Activated naive CD8-positive, alpha-beta T cell treated with anti-CD3 and anti-CD28 coated beads for 36 hours (primary cell): ENCODE results near the gene CEBPB. TPM values are rescaled to one million over a fixed set of nuclear protein-coding genes. Genes with fewer than 3 reads are reported as not detected.
A peak's percentile ranks its signal among the peaks of the same experiment; 100 is the strongest.

Experiments used
- DNase-seq: peaks from one replicate; pipeline ENCODE4 v3.0.0; 2021
- H3K27ac Mint-ChIP-seq: one replicate; pipeline ENCODE4 v1.8.0; 2022; ENCODE audit warnings: mild to moderate bottlenecking, moderate library complexity, mixed read lengths
- H3K27me3 Mint-ChIP-seq: one replicate; pipeline ENCODE4 v1.8.0; 2022; ENCODE audit warnings: mild to moderate bottlenecking, mixed read lengths
- H3K36me3 Mint-ChIP-seq: one replicate; pipeline ENCODE4 v1.8.0; 2021; ENCODE audit warnings: mild to moderate bottlenecking, mixed read lengths
- H3K4me1 Mint-ChIP-seq: one replicate; pipeline ENCODE4 v1.8.0; 2021; ENCODE audit warnings: mixed read lengths
- H3K4me3 Mint-ChIP-seq: one replicate; pipeline ENCODE4 v1.8.0; 2022; ENCODE audit warnings: mild to moderate bottlenecking, moderate library complexity, mixed read lengths
- H3K9me3 Mint-ChIP-seq: one replicate; pipeline ENCODE4 v1.8.0; 2022; ENCODE audit warnings: mixed read lengths
- total RNA-seq, 2 experiments: library from RNA; stranded (reverse); gene quantifications; one replicate each; pipeline ENCODE4 v1.2.3, GENCODE V29; 2021

CEBPB gene
- total RNA-seq = 10 to 100 TPM; 36.4 to 37.7 TPM

DNA sequence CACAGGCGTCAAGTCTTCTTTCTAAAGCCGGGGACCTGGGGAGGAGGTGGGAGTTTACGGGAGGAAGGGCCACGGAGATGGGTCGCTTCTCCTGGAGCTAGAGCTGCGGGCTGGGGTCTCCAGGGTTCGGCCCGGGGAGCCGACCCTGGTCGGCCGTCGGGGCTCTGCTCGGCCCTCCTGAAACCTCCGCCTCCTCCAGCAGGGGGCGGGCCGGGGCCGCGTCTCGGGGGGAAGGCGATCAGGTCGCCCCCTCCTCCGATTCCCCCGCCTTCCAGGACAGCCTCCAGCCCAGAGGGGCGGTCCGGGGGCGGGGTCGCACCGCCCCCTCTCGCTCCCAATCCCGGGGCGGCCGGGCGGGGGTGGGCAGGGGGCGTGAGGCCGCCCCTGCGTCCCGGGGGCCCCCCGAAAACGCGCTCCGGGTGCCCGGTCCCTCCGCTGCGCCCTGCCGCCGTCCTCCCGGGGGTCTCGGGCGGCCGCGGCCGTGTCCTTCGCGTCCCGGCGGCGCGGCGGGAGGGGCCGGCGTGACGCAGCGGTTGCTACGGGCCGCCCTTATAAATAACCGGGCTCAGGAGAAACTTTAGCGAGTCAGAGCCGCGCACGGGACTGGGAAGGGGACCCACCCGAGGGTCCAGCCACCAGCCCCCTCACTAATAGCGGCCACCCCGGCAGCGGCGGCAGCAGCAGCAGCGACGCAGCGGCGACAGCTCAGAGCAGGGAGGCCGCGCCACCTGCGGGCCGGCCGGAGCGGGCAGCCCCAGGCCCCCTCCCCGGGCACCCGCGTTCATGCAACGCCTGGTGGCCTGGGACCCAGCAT is at the start of gene CEBPB:
Gene CEBPB, plus strand, starts transcription at position 580 of the 814 bp plus-strand sequence. Its CDS starts 204 bp downstream, at position 784.
- DNase-seq = peak; percentile 88
- Mint-ChIP-seq H3K36me3 (peaks cover 18% of the 10 kb centered on the region), H3K27ac (peak within 1 kb of the TSS; percentile 91), H3K27me3 (peaks cover 8% of the 10 kb centered on the region), H3K4me3 (peak within 1 kb of the TSS; percentile 81), H3K4me1 (peaks cover 25% of the 10 kb centered on the region), H3K9me3 (no peaks in the 10 kb centered on the region)

DNA sequence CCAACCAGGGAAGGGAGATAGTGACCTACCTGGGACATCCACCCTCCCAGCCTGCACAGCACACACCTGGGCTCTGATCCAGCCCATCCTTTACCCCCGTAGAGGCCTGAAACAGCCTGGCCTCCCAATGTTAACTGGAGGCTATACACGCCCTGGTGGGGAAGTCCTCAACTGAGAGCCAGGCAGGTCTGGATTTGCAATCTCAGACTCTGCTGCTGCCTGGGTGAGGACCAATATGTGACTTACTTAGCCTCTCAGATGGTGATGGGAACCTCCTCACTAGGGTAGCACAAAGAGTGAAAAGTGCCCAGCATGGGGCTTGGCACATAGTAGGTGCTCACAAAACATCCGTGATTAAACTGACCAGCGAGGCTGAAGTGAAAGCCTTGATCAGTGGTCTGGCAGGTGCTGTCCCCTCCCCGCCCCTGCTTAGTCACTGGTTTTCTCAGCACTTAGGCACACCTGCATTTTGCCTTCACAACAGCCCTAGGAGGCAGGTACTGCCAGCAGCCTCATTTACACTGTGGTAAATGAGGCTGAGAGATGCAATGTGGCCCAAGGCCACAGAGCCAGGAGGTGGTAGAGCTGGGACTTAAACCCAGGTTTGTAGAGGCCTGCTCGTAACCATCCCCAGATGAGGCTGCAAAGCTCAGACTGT is 49.5 kb upstream of the CEBPB start:
- peaks cover 12% of the 10 kb centered on the region for H3K36me3 Mint-ChIP-seq
- no peaks in the 10 kb centered on the region for H3K27me3 Mint-ChIP-seq
- no peak for DNase-seq
- no peaks in the 10 kb centered on the region for H3K9me3 Mint-ChIP-seq
- peaks cover 28% of the 10 kb centered on the region for H3K4me1 Mint-ChIP-seq
- H3K27ac Mint-ChIP-seq = no peak overlapping the region
- no peak overlapping the region for H3K4me3 Mint-ChIP-seq

GRCh38 chr20:50141811-50142561 is 48.6 kb upstream of the CEBPB start:
- Mint-ChIP-seq H3K9me3 (no peaks in the 10 kb centered on the region), H3K27ac (no peak overlapping the region), H3K36me3 (peaks cover 19% of the 10 kb centered on the region), H3K27me3 (no peaks in the 10 kb centered on the region), H3K4me3 (no peak overlapping the region), H3K4me1 (peaks cover 34% of the 10 kb centered on the region)
- no peak for DNase-seq

DNA sequence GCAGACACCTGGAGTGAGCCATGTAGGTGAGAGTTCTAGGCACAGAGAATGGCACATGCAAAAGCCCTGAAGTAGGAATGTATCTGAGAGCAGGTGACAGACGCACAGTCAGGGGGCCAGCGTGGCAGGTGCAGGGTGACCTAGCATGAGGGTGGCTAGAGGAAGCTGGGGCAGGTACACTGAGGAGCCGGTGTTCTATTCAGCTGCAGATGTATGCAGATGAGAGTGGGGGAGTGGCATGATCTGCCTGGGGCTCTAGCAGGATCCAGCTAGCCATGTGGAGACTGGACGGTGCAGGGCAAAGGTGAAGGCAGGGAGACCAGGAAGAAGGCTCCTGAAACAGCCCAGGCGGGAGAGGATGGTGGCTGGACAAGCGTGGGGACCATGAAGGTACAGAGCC is 47.8 kb upstream of the CEBPB start:
- H3K4me1 Mint-ChIP-seq = peaks cover 37% of the 10 kb centered on the region
- H3K27me3 Mint-ChIP-seq = no peaks in the 10 kb centered on the region
- DNase-seq = no peak
- H3K4me3 Mint-ChIP-seq = no peak overlapping the region
- peaks cover 24% of the 10 kb centered on the region for H3K36me3 Mint-ChIP-seq
- no peak overlapping the region for H3K27ac Mint-ChIP-seq
- no peaks in the 10 kb centered on the region for H3K9me3 Mint-ChIP-seq

DNA sequence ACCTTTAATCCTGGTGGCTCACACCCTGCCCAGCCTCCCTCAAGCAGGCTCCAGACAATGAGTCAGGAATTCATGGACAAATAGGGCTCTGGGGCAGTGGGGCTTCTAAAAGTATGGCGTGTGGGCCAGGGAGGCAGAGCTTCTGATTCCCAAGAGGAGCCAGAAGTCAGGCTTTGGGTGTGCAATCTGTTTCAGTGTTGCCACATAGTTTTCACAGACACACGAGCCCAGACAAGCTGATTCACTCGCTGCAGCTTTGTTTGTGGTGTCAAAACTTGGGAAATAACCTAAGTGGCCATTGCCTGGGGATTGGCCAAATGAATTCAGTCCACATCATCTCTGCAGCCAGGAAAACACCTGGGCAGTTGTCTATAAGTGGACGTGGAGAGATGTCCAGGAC is 46.3 kb upstream of the CEBPB start:
- Mint-ChIP-seq H3K36me3 (peaks cover 26% of the 10 kb centered on the region), H3K4me3 (no peak overlapping the region), H3K27ac (no peak overlapping the region), H3K27me3 (no peaks in the 10 kb centered on the region), H3K4me1 (peaks cover 40% of the 10 kb centered on the region), H3K9me3 (no peaks in the 10 kb centered on the region)
- no peak for DNase-seq

DNA sequence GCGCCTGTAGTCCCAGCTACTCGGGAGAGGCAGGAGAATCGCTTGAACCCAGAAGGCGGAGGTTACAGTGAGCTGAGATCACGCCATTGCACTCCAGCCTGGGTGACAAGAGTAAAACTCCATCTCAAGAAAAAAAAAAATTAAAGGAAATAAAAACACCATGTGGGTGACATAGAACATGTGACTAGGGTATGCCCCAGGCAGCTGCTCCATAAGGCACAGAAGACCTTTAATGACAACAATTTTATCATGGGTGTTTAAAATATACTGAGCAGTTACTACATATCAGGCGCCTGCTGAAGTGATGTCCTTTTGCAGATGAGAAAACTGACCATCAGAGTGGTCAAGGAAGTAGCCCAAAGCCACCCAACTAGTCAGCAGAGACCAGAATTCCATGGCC is 45.1 kb upstream of the CEBPB start:
- no peaks in the 10 kb centered on the region for H3K9me3 Mint-ChIP-seq
- no peak overlapping the region for H3K4me3 Mint-ChIP-seq
- peaks cover 29% of the 10 kb centered on the region for H3K36me3 Mint-ChIP-seq
- no peak overlapping the region for H3K27ac Mint-ChIP-seq
- H3K4me1 Mint-ChIP-seq = peaks cover 42% of the 10 kb centered on the region
- no peak for DNase-seq
- H3K27me3 Mint-ChIP-seq = no peaks in the 10 kb centered on the region

- peak overlapping the region; percentile 73 for H3K4me3 Mint-ChIP-seq
- no peak for DNase-seq
- H3K4me1 Mint-ChIP-seq = peaks cover 44% of the 10 kb centered on the region
- H3K9me3 Mint-ChIP-seq = no peaks in the 10 kb centered on the region
- no peaks in the 10 kb centered on the region for H3K27me3 Mint-ChIP-seq
- H3K27ac Mint-ChIP-seq = peak overlapping the region; percentile 93
- peaks cover 29% of the 10 kb centered on the region for H3K36me3 Mint-ChIP-seq
Measured at GRCh38 chr20:50146214-50146613, 44.4 kb upstream of the CEBPB start.

- DNase-seq = peak; percentile 74
- Mint-ChIP-seq H3K27ac (peak overlapping the region; percentile 93), H3K4me1 (peaks cover 49% of the 10 kb centered on the region), H3K9me3 (no peaks in the 10 kb centered on the region), H3K27me3 (no peaks in the 10 kb centered on the region), H3K4me3 (peak overlapping the region; percentile 73), H3K36me3 (peaks cover 28% of the 10 kb centered on the region)
Measured at GRCh38 chr20:50146732-50147662, 43.6 kb upstream of the CEBPB start.

DNA sequence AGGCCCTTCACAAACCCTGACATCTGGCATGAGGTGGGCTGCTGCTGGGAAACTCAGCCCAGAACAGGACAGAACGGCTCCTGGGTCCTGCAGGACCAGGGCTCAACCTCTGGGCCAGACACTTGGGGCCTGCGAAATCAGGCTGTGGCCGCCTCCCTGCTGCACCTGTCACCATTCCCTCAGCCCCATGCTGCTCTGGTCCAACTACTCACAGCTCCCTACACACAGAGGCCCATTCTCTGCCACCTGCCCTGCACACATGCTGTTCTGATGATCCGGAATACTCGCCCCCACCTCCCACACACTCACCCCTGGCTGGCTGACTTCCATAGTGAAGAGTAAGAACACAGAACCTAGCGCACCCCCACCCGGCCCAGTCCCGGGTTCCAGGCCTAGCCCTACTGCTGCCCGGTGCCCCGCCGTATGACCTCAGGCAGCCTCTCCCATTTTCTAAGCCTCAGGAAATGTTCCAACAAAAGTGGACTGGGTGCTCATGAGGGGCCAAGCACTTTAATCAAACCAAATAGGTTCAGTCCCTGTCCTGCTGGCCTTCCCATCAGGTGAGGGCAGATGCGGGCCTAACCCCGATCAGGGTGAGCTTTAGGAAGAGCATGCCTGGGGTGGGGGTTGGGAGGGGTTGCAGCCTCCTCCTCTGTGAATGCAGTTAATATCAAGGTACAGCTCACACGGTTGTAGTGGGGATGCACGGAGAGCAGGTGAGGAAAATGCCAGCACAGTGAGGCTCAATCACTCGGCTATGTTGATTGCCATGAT is 41.0 kb upstream of the CEBPB start:
- no peaks in the 10 kb centered on the region for H3K9me3 Mint-ChIP-seq
- H3K4me1 Mint-ChIP-seq = peaks cover 56% of the 10 kb centered on the region
- no peak for DNase-seq
- H3K4me3 Mint-ChIP-seq = no peak overlapping the region
- H3K27me3 Mint-ChIP-seq = no peaks in the 10 kb centered on the region
- H3K27ac Mint-ChIP-seq = peak overlapping the region; percentile 29
- peaks cover 21% of the 10 kb centered on the region for H3K36me3 Mint-ChIP-seq

- Mint-ChIP-seq H3K27me3 (no peaks in the 10 kb centered on the region), H3K36me3 (peaks cover 18% of the 10 kb centered on the region), H3K27ac (peak overlapping the region; percentile 50), H3K4me3 (peak overlapping the region; percentile 93), H3K9me3 (no peaks in the 10 kb centered on the region), H3K4me1 (peaks cover 52% of the 10 kb centered on the region)
- DNase-seq = no peak
Measured at GRCh38 chr20:50151034-50151743, 39.4 kb upstream of the CEBPB start.

GRCh38 chr20:50152394-50153152 is 38.1 kb upstream of the CEBPB start:
- no peaks in the 10 kb centered on the region for H3K9me3 Mint-ChIP-seq
- DNase-seq = no peak

GRCh38 chr20:50153153-50153499 is 37.5 kb upstream of the CEBPB start:
- Mint-ChIP-seq H3K4me3 (peak overlapping the region; percentile 93), H3K27me3 (no peaks in the 10 kb centered on the region), H3K27ac (peak overlapping the region; percentile 85), H3K36me3 (peaks cover 6% of the 10 kb centered on the region), H3K4me1 (peaks cover 33% of the 10 kb centered on the region), H3K9me3 (no peaks in the 10 kb centered on the region)
- no peak for DNase-seq

More at GRCh38 chr20:50152394-50153152, 38.1 kb upstream of the CEBPB start:
- peak overlapping the region; percentile 85 for H3K27ac Mint-ChIP-seq
- peak overlapping the region; percentile 93 for H3K4me3 Mint-ChIP-seq
- no peaks in the 10 kb centered on the region for H3K27me3 Mint-ChIP-seq
- peaks cover 9% of the 10 kb centered on the region for H3K36me3 Mint-ChIP-seq
- H3K4me1 Mint-ChIP-seq = peaks cover 39% of the 10 kb centered on the region
